CD4-positive, alpha-beta T cell treated with Interleukin-21 for 1 hour (primary cell): ENCODE measurements around the gene OR56A5.

Source experiments
- DNase-seq: peaks from one replicate; pipeline ENCODE4 v3.0.0-alpha.2; 2020

Gene OR56A5

GRCh38 chr11:5931061-5931460, 37.2 kb downstream of the OR56A5 start:
- no peak for DNase-seq

- DNase-seq, result no peak
These were observed 37.7 kb downstream of the OR56A5 start for GRCh38 chr11:5930614-5931013.

- no peak for DNase-seq
These were observed 38.5 kb downstream of the OR56A5 start for GRCh38 chr11:5929571-5930368.

GRCh38 chr11:5928811-5929210, 39.5 kb downstream of the OR56A5 start:
- no peak for DNase-seq

- no peak for DNase-seq
These were observed 40.0 kb downstream of the OR56A5 start for GRCh38 chr11:5928271-5928670.

- no peak for DNase-seq
These were observed 44.5 kb downstream of the OR56A5 start for GRCh38 chr11:5923794-5924193.

- DNase-seq, result no peak
These were observed 44.9 kb downstream of the OR56A5 start for GRCh38 chr11:5923427-5923776.

- no peak for DNase-seq
These were observed 45.4 kb downstream of the OR56A5 start for GRCh38 chr11:5922749-5923426.
